ENCODE data around the gene SH3BP1. TPM values are rescaled to one million over a fixed set of nuclear protein-coding genes. Genes with fewer than 3 reads are reported as not detected.
A peak's percentile ranks its signal among the peaks of the same experiment; 100 is the strongest.

SH3BP1 gene
- total and polyA plus RNA-seq, 9 of the 15 experiments (the other 6 are each of a cell fraction or from before 2014, with no cell fraction given), result 0.10 to 36.2 (median 10.4) TPM

GRCh38 chr22:37658133-37659065 is 18.9 kb downstream of the SH3BP1 start, which contains the start of gene PDXP (continued):
- peak; percentile 100 for TF ChIP-seq PKNOX1 (IDR thresholded peaks at IDR 0.05)
- 0 out of 2 replicates have a peak, but pooled peaks have one; percentile 60 for TF ChIP-seq ZBTB9 (CRISPR knock-in tag; IDR thresholded peaks at IDR 0.05)
- peak; percentile 97 for TF ChIP-seq RFX5 (IDR thresholded peaks at IDR 0.05; ENCODE audit: low read depth, low read length)
- TF ChIP-seq ZNF436 (CRISPR knock-in tag; IDR thresholded peaks at IDR 0.05), result no peak
- peak; percentile 68 for TF ChIP-seq GMEB1 (CRISPR knock-in tag; IDR thresholded peaks at IDR 0.05)
- TF ChIP-seq YBX1 (IDR thresholded peaks at IDR 0.05), result no peak
- peak; percentile 98 for TF ChIP-seq L3MBTL2 (IDR thresholded peaks at IDR 0.05)
- no peak for TF ChIP-seq ZNF232 (CRISPR knock-in tag; IDR thresholded peaks at IDR 0.05)
- no peak for TF ChIP-seq ZBTB43 (CRISPR knock-in tag; IDR thresholded peaks at IDR 0.05)
- peak; percentile 32; the same call in 1 of the 2 replicates for TF ChIP-seq RNF2 (IDR thresholded peaks at IDR 0.05)
- TF ChIP-seq CEBPZ (IDR thresholded peaks at IDR 0.05; ENCODE audit: borderline replicate concordance, low read depth, low read length), result peak; percentile 75; the same call in 1 of the 2 replicates
- no peak for TF ChIP-seq FOXA3 (CRISPR knock-in tag; conservative IDR thresholded peaks at IDR 0.05 in 1 of 2, IDR thresholded peaks at IDR 0.05 in 1 of 2)
- TF ChIP-seq ATF1 (CRISPR knock-in tag; IDR thresholded peaks at IDR 0.05), result no peak
- TF ChIP-seq ATF1 (tag; IDR thresholded peaks at IDR 0.05), result peak; percentile 97
